NCI-H128 (cell line): Measurements from ENCODE around the gene SORCS2.

Source experiments
- DNase-seq: peaks from one replicate; lab custom pipeline; 2025; ENCODE audit not compliant: unreplicated experiment; lab: John Stamatoyannopoulos, UW

Gene SORCS2

DNA sequence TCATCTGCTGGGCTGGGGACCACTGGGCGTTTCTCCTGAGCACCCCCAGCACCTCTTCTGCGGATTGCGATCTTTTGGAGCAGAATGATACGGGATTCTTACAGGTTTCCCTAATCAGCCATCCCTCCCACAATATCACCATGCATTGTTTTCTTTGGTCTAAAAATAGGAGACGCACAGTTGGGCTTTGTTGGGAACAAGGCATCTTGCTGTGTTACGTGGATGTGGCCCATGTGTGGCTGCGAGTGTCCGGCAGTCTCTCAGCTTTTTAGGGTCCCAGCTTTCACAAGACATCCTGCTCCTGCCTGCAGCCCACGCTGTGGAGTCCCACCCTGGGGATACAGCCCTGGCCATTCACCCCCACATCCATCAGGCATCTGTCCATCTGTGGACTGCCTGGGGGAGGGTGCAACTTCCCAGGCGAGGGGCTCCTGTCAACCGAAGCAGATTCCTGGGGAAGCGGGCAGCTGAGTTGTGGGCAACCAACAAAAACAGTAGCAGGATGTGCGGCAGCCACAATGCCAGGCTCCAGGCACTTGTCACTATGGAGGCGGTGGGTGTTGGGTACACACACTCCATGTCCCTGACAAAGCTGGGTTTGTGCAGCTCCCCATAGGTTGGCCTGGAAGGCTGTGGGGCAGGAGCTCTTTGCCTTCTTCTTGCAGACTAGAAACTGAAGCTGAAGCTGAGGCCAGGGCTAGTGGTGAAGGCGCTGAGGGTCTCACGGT lies 427.9 kb downstream of the SORCS2 start:
- no peak for DNase-seq

GRCh38 chr4:7620814-7621176 lies 428.5 kb downstream of the SORCS2 start:
- no peak for DNase-seq

DNA sequence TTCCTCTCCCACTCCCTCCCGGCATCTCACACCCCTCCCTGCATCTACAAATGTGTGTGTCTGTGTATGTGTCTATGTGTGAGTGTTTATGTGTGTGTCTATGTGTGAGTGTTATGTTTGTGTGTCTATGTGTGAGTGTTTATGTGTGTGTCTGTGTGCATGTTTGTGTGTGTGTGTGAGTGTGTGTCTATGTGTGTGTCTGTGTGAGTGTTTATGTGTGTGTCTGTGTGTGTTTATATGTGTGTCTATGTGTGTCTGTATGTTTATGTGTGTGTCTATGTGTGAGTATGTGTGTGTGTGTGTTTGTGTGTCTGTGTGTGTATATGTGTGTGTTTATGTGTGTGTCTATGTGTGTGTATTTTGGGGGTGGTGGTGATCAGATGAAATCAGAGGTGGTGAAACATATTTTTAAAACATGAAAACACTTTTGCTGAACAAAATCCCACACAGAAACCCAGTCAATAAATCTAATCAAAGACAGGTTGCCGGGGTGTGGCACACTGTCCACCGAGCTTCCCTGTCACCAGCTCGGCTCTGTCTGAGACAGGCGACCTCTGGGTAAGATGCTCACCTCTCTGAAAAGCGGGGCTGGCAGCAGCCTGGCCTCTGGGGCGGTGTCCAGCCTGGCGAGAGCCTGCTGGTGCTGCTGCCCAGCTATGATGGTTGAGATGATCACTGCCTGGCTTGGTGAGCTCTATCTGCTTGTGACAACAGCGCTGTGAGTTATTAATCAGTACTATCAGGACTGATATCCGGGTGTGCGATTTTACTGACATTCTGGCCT lies 429.1 kb downstream of the SORCS2 start:
- DNase-seq: no peak

- no peak for DNase-seq
Measured at GRCh38 chr4:7622371-7622770, 430.0 kb downstream of the SORCS2 start.

DNA sequence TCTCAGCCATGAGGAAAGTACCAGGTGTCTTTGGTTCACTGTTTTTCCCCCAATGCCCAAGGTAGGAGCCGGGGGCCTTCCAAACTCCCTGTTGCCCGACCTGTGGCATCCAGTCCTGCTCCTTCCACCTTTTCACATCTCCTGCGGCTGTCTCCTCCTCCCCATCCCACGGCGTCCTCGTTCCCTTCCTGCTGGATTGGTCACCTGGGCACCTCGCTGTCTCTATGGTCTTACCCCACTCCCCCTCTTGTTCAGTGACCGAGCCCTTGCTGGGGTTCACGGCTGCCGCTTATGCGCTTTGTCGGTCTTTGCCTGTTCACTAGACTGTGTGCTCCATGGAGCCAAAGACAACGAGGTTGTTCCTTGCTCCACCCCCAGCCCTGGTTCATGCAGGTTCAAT lies 431.1 kb downstream of the SORCS2 start:
- no peak for DNase-seq

GRCh38 chr4:7624396-7624980 lies 432.1 kb downstream of the SORCS2 start:
- no peak for DNase-seq

DNA sequence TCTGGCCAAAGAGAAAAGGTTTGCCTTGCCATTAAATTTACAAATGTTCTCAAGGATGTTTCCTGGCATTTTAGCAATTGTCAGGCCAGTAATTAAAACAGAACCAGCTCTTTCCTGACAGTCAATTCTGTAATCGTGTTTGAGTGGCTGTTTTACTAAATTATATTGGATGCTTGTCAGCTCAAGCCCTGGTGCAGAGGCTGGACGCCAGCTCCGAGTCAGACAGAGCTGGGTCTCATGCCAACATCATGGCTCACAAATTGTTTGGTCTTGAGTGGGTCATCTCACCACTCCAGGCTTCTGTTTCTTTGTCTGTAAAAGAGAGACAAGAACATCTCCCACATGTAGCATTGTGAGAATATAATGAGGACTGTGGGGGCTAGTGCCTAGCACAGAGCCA lies 432.7 kb downstream of the SORCS2 start:
- DNase-seq: no peak

GRCh38 chr4:7626531-7626930 lies 434.2 kb downstream of the SORCS2 start:
- no peak for DNase-seq

DNA sequence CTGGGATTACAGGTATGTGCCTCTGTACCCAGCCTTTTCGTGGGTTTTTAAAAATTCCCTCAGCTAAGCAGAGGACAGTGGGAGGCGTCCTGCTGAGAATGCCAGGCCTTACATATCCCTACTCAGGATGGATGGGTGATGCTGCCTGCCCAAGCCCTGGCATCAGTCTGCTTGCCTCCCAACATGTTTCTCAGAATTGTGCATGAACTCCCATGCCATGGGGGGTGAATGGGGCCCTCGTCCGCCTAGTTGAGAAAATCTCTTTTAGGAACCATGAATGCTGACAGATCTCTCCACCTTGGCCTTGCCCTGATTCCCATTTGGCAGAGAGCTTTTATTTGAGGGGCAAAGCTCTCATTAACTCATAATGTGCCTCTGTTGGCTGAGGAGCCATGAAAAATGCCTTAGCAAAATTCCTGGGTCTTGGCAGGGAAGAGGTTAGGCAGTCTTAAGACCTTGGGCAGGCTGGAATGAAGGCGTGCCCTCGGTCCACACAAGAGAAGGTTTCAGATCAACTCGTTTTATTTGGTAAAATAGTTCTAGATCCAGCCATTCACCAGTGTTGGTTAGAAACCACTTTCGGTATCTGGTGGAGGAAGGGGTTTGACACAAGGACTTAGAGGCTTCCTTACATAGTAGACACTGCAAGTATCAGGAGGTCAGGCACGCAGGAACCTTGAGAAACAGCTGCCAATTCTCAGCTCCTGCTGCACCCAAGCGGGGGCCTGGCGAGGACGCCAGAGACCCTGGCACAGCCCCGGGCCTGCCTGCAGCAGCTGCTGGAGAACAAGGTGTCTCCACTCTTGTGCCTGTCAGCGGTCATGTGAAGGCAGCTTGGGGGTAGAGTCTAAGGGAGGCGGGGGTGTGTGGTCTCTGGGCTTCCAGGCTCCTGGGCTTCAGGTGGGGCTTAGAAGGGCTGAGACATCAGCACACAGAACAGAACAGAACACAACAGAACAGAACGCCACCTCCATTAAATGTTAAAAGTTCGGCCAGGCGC lies 435.2 kb downstream of the SORCS2 start:
- no peak for DNase-seq

GRCh38 chr4:7628432-7628831 lies 436.1 kb downstream of the SORCS2 start:
- no peak for DNase-seq

GRCh38 chr4:7629501-7630254 lies 437.3 kb downstream of the SORCS2 start:
- no peak for DNase-seq

DNA sequence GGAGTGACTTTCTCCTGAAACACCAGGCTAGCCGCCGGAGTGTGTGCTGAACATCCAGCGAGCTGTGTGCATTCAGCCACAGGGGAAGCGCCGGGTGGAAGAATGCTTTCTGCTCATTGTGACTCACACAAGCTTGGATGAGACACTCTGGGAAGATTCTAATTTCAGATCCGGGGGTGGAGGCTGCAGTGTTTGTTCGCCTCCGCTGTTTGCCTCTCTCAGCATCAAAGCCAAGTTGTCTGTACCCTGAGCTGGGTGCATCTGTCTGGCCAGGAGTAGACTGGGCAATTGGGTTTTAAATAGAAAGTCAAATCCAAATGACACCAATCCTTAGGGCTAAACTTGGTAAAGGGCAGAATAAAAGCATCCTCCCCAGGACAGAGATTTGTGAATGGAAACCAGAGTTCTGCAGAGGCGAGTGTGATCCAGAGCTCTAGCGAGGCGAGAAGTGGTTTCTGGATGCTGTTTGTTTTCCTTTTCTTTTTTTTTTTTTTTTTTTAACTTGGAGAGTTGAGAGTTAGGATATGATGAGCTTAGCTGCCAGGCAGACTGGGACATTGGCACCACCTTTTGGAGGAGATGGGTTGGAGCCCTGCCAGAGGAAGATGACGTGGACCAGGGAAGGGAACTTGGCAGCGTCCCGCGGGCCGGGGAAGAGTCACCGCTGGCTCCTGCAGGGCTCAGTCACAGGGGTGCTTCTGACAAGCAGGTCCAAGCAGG lies 438.4 kb downstream of the SORCS2 start:
- peak; percentile 22 for DNase-seq

DNA sequence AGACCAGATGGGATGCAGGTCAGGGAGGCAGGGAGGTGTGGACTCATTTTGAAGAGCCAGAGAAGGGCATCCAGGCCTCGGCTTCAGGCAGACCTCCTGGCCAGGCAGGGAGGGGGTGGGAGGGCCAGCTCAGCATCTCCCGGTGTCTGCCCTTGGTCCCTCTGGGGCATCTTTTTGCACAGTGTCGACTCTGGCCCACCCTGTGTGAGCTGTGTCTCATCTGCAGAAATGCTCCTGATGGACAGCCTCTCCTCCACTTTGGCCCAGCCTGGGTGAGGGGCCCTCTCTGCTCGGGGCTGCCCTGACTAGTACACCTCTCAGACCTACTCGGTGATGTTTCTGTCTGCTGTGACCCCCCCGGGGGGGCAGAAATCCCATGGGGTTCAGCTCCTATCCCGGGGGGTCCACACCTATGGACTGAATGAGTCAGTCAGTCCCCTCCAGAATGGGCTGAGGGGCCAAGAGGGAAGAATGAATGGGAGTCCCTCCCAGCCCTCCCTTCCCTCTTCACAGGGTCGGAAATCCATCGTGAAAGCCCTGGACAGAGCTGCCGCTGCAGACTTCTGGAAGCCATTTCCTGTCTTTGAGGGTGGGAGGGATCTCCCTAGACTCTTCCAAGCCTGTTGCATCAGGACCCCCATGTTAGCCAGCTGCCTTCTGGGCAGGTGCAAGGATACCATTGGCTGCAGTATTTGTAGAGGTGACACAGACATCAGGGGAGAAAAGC lies 439.1 kb downstream of the SORCS2 start:
- DNase-seq: no peak

- DNase-seq: no peak
Measured at GRCh38 chr4:7632341-7632740, 440.0 kb downstream of the SORCS2 start.

GRCh38 chr4:7632971-7633370 lies 440.6 kb downstream of the SORCS2 start:
- DNase-seq: no peak

DNA sequence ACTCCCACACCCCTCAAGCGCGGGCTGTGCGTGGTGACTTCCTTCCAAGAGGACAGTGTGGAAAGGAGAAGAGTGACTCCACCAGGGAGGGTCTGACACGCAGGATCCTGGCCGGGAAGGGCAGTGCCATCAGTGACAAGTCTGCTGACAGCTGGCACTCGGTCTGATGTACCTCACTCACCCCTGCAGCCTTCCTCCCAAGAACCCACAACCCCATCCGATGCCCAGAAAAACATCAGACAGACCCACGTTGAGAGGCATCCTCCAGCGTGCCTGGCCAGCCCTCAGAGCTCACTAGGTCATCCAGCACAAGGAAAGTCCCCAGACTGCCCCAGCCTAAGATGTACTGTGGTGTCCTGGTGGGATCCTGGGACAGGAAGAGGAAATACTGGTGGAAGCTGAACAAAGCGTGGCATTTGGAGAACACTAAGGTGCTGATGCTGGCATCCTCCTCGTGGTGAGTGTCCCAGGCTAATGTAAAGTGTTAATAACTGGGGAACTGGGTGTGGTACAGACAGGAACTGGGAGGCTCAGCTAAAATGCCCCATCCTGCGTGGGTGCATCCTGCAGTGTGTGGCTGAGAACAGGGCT lies 442.4 kb downstream of the SORCS2 start:
- no peak for DNase-seq

DNA sequence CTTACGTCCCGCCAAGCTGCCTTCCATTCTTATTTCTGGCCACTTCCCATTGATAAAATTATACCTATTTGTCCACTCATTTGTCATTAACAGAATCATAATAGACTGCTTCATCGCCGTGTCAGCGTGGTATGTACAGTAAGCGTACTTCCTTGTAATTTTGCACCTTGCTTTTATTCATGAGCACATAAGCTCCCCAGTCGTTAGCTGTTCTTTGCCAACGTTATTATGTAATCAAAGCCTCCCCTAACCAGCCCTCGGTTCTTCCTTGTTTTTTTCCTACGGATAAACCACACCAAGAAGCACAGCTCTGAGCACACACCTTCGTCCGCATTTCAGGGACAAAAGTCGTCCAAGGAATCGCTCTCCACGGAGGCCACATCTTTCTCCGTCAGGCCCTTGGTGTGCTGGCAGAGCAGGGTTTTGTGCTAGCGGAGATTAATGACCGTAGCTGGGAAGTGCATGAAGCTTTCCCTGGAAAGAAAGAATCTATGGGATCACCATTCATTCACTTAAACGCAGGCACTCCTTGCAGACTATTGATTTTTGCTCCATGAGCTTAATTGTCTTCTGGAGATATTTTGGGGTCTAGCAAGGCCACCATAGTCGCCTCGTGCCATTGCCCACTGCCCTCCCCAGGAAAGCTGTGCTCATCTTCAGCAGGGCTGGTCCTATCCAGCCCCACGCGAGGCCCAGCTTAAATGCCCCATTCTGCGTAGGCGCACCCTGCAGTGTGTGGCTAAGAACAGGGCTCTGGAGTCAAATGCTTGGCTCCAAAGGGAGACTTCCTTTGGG lies 443.3 kb downstream of the SORCS2 start:
- no peak for DNase-seq

GRCh38 chr4:7636240-7636508 lies 443.8 kb downstream of the SORCS2 start:
- DNase-seq: no peak
